Type B pancreatic cell (in vitro differentiated cells): Measurements from ENCODE around the gene OTOP2. TPM values are rescaled to one million over a fixed set of nuclear protein-coding genes. Genes with fewer than 3 reads are reported as not detected.

Experiments
- DNase-seq: peaks from one replicate; pipeline ENCODE4 v3.0.0; 2021; ENCODE audit warnings: mixed read lengths; ENCODE audit not compliant: unreplicated experiment; ENCODE audit errors: extremely low spot score
- H3K27ac Mint-ChIP-seq: 2 replicates; pipeline ENCODE4 v1.8.0; 2021; ENCODE audit warnings: mild to moderate bottlenecking, mixed read lengths
- H3K27me3 Mint-ChIP-seq: 2 replicates; pipeline ENCODE4 v1.8.0; 2021; ENCODE audit warnings: mixed read lengths
- H3K36me3 Mint-ChIP-seq: 2 replicates; pipeline ENCODE4 v1.8.0; 2021; ENCODE audit warnings: mixed read lengths
- H3K4me1 Mint-ChIP-seq: one replicate; pipeline ENCODE4 v1.8.0; 2021; ENCODE audit warnings: mixed read lengths; ENCODE audit not compliant: unreplicated experiment
- H3K4me3 Mint-ChIP-seq: 2 replicates; pipeline ENCODE4 v1.8.0; 2021; ENCODE audit warnings: mild to moderate bottlenecking, mixed read lengths
- H3K9me3 Mint-ChIP-seq: 2 replicates; pipeline ENCODE4 v1.8.0; 2021; ENCODE audit warnings: mixed read lengths
- CTCF ChIP-seq: fragments of 200-600 bp; sonication (generic); conservative IDR thresholded peaks from 2 replicates; pipeline ENCODE4 v1.5.0; 2021; ENCODE audit warnings: antibody characterized with exemption, mild to moderate bottlenecking
- total RNA-seq: library from RNA; stranded (reverse); gene quantifications from 2 replicates; pipeline ENCODE4 v1.2.1, GENCODE V29; 2021; ENCODE audit warnings: low replicate concordance

OTOP2 gene
- total RNA-seq, 1 donor from 2014 or later = not detected

DNA sequence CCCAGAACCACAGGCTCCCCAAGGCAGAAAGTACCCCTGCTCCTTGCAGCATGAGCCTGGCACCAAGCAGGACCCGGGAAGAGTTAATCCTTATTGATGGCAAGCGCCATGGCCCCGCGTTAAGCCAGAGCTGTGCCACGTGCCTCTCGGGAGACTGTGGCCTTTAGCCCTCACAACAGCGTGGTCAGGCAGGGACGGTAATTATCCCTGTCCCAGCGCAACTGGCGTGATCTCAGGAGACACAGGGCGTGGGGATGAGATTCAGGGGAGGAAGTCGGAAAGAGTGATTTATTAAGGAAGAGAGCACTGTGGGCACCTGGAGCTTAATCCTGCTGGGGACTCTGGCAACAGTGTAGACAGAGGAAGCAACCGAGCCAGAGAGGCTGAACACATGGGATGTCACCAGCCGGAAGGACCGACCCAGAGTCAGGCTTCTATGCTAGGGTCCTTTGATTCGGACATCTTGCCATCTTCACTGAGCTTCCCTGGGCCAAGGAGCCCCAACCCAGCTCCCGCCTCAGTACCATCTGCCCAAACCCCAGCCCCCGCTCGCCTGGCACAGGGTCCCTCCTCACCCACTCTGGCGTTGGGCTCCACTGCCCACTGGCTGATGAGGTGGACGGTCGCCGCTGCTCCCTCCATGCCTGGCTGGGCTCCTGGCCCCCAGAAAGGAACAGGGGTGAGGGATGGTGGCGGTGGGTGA lies 28.5 kb downstream of the OTOP2 start:
- no peak overlapping the region for H3K4me3 Mint-ChIP-seq
- H3K27ac Mint-ChIP-seq = no peak overlapping the region
- no peaks in the 10 kb centered on the region for H3K4me1 Mint-ChIP-seq
- no peaks in the 10 kb centered on the region for H3K36me3 Mint-ChIP-seq
- no peak for DNase-seq
- H3K27me3 Mint-ChIP-seq = peaks cover 8% of the 10 kb centered on the region
- no peaks in the 10 kb centered on the region for H3K9me3 Mint-ChIP-seq
- TF ChIP-seq CTCF = no peak

- Mint-ChIP-seq H3K9me3 (no peaks in the 10 kb centered on the region), H3K4me3 (no peak overlapping the region), H3K4me1 (no peaks in the 10 kb centered on the region), H3K27me3 (peaks cover 3% of the 10 kb centered on the region), H3K27ac (no peak overlapping the region), H3K36me3 (no peaks in the 10 kb centered on the region)
- TF ChIP-seq CTCF = no peak
- DNase-seq = no peak
Measured at GRCh38 chr17:74953134-74953687, 29.1 kb downstream of the OTOP2 start.

- H3K27ac Mint-ChIP-seq = no peak overlapping the region
Measured at GRCh38 chr17:74954115-74954514, 30.0 kb downstream of the OTOP2 start.

DNA sequence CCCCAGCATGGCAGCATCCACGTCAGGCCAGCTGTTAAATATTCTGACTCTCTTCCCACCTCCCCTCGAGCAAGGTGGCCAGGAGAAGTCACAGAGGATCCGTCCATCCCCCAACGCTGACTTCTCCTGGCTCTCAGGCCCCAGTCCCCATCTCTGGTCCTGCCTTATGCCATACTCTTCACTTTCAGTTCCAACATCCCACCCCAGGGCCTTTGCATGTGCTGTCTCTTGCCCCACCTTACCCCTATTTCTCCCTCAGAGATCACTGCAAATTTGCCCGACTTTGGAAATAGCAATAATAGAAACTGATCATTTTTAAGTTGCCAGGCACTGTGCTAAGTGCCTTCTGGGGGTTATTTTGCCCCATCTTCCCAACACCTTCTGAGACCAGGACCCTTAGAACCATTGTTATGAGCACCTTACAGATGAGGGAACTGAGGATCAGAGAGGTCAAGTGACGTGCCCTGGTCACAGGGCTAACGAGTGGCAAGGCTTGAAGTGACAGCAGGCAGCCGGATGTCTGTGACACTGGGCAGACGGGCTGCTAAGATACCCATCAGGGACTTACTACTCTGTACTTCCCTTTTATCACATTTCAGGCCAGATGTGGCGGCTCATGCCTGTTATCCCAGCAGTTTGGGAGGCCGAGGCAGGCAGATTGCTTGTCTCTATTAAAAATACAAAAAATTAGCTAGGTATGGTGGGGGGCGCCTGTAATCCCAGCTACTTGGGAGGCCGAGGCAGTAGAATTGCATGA lies 30.8 kb downstream of the OTOP2 start:
- no peak overlapping the region for H3K4me3 Mint-ChIP-seq
- H3K36me3 Mint-ChIP-seq = no peaks in the 10 kb centered on the region
- no peak for DNase-seq
- TF ChIP-seq CTCF = no peak
- H3K4me1 Mint-ChIP-seq = no peaks in the 10 kb centered on the region
- H3K9me3 Mint-ChIP-seq = no peaks in the 10 kb centered on the region
- peak overlapping the region; percentile 29 for H3K27ac Mint-ChIP-seq
- peaks cover 1% of the 10 kb centered on the region for H3K27me3 Mint-ChIP-seq

More at GRCh38 chr17:74954115-74954514, 30.0 kb downstream of the OTOP2 start:
- H3K9me3 Mint-ChIP-seq = no peaks in the 10 kb centered on the region
- H3K36me3 Mint-ChIP-seq = no peaks in the 10 kb centered on the region
- peaks cover 3% of the 10 kb centered on the region for H3K27me3 Mint-ChIP-seq
- H3K4me3 Mint-ChIP-seq = no peak overlapping the region
- H3K4me1 Mint-ChIP-seq = no peaks in the 10 kb centered on the region
- DNase-seq = no peak
- no peak for TF ChIP-seq CTCF

- no peaks in the 10 kb centered on the region for H3K36me3 Mint-ChIP-seq
- no peaks in the 10 kb centered on the region for H3K9me3 Mint-ChIP-seq
- no peak for TF ChIP-seq CTCF
- H3K27me3 Mint-ChIP-seq = no peaks in the 10 kb centered on the region
- H3K4me3 Mint-ChIP-seq = no peak overlapping the region
- no peaks in the 10 kb centered on the region for H3K4me1 Mint-ChIP-seq
- DNase-seq = no peak
- H3K27ac Mint-ChIP-seq = no peak overlapping the region
Measured at GRCh38 chr17:74956093-74956492, 32.0 kb downstream of the OTOP2 start.
